Measurements from ENCODE around the gene ASZ1. TPM values are rescaled to one million over a fixed set of nuclear protein-coding genes. Genes with fewer than 3 reads are reported as not detected.

The ASZ1 gene
- total and polyA plus RNA-seq, 2 donors (not counting 1 experiment from before 2014, with no cell fraction given): not detected

GRCh38 chr7:117411539-117411938 lies 15.8 kb downstream of the ASZ1 start:
- intact Hi-C loops (cut with micrococcal nuclease): no loop called here
- no peaks in the 10 kb centered on the region for H3K4me1 ChIP-seq (ENCODE audit: control insufficient read depth in 2 of 2, insufficient read depth in 2 of 2, low read length in 2 of 2)
- no peak overlapping the region for H3K4me2 ChIP-seq (replicated peaks; ENCODE audit: low read depth, low read length, poor library complexity, severe bottlenecking)
- DNase-seq (no peak), ATAC-seq (ENCODE audit: low read depth) (no peak)
- no peak overlapping the region for H3K27ac Mint-ChIP-seq
- H3K36me3 ChIP-seq (replicated peaks in 1 of 2; ENCODE audit: control extremely low read depth in 1 of 2, control insufficient read depth in 1 of 2, extremely low read depth in 1 of 2, insufficient read depth in 2 of 2, low read length in 1 of 2): no peaks in the 10 kb centered on the region
- no peaks in the 10 kb centered on the region for H3K27me3 ChIP-seq (replicated peaks in 1 of 4; ENCODE audit: control extremely low read depth in 1 of 4, control insufficient read depth in 3 of 4, insufficient read depth in 4 of 4, low read length in 3 of 4)
- no CpG with 5 or more reads among the region's 3 CpGs for WGBS (ENCODE audit: insufficient coverage)
- no peaks in the 10 kb centered on the region for H3K9me3 Mint-ChIP-seq (ENCODE audit: insufficient read depth)
- H3K79me2 ChIP-seq (ENCODE audit: control insufficient read depth, insufficient read depth, low read length): no peaks in the 10 kb centered on the region
- CTCF ChIA-PET: no interaction called here
- H3K4me3 Mint-ChIP-seq: no peak overlapping the region
- no peak overlapping the region for H3K4me3 ChIP-seq (ENCODE audit: control extremely low read depth in 1 of 5, extremely low read depth in 1 of 5, insufficient read depth in 1 of 5, low read depth in 2 of 5, low read length in 4 of 5)
- no peak overlapping the region for H3K9ac ChIP-seq (ENCODE audit: low read length)
- no peak overlapping the region for H2AFZ ChIP-seq (ENCODE audit: insufficient read depth, low read depth, low read length, poor library complexity, severe bottlenecking)
- H3K27ac ChIP-seq (ENCODE audit: low read length in 2 of 2): no peak overlapping the region
- H3K4me1 Mint-ChIP-seq: no peaks in the 10 kb centered on the region
- no peaks in the 10 kb centered on the region for H3K9me3 ChIP-seq (ENCODE audit: control extremely low read depth in 1 of 3, control insufficient read depth in 2 of 3, insufficient read depth in 1 of 3, low read length in 2 of 3)
- POLR2A ChIA-PET: no interaction called here
- H3K27me3 Mint-ChIP-seq: no peaks in the 10 kb centered on the region
- TF ChIP-seq, protein P1, sequence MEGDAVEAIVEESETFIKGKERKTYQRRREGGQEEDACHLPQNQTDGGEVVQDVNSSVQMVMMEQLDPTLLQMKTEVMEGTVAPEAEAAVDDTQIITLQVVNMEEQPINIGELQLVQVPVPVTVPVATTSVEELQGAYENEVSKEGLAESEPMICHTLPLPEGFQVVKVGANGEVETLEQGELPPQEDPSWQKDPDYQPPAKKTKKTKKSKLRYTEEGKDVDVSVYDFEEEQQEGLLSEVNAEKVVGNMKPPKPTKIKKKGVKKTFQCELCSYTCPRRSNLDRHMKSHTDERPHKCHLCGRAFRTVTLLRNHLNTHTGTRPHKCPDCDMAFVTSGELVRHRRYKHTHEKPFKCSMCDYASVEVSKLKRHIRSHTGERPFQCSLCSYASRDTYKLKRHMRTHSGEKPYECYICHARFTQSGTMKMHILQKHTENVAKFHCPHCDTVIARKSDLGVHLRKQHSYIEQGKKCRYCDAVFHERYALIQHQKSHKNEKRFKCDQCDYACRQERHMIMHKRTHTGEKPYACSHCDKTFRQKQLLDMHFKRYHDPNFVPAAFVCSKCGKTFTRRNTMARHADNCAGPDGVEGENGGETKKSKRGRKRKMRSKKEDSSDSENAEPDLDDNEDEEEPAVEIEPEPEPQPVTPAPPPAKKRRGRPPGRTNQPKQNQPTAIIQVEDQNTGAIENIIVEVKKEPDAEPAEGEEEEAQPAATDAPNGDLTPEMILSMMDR (IDR thresholded peaks at IDR 0.05): no peak
- TF ChIP-seq EZH2 (IDR thresholded peaks at IDR 0.05; ENCODE audit: borderline replicate concordance, insufficient read depth, low read depth, low read length, poor library complexity, severe bottlenecking): no peak
- H4K20me1 ChIP-seq (ENCODE audit: control insufficient read depth, insufficient read depth, low read length, poor library complexity, severe bottlenecking): no peaks in the 10 kb centered on the region

GRCh38 chr7:117408831-117409230 lies 18.5 kb downstream of the ASZ1 start:
- TF ChIP-seq EZH2 (IDR thresholded peaks at IDR 0.05; ENCODE audit: borderline replicate concordance, insufficient read depth, low read depth, low read length, poor library complexity, severe bottlenecking): no peak
- TF ChIP-seq, protein P1 (IDR thresholded peaks at IDR 0.05): no peak
- no peak overlapping the region for H3K4me3 Mint-ChIP-seq
- no peaks in the 10 kb centered on the region for H3K9me3 Mint-ChIP-seq (ENCODE audit: insufficient read depth)
- Histone ChIP-seq H3K4me3 (ENCODE audit: control extremely low read depth in 1 of 5, extremely low read depth in 1 of 5, insufficient read depth in 1 of 5, low read depth in 2 of 5, low read length in 4 of 5) (no peak overlapping the region), H2AFZ (ENCODE audit: insufficient read depth, low read depth, low read length, poor library complexity, severe bottlenecking) (no peak overlapping the region), H3K79me2 (ENCODE audit: control insufficient read depth, insufficient read depth, low read length) (no peaks in the 10 kb centered on the region), H3K9me3 (ENCODE audit: control extremely low read depth in 1 of 3, control insufficient read depth in 2 of 3, insufficient read depth in 1 of 3, low read length in 2 of 3) (no peaks in the 10 kb centered on the region), H4K20me1 (ENCODE audit: control insufficient read depth, insufficient read depth, low read length, poor library complexity, severe bottlenecking) (no peaks in the 10 kb centered on the region), H3K4me1 (ENCODE audit: control insufficient read depth in 2 of 2, insufficient read depth in 2 of 2, low read length in 2 of 2) (no peaks in the 10 kb centered on the region), H3K27ac (ENCODE audit: low read length in 2 of 2) (no peak overlapping the region), H3K4me2 (replicated peaks; ENCODE audit: low read depth, low read length, poor library complexity, severe bottlenecking) (no peak overlapping the region), H3K9ac (ENCODE audit: low read length) (no peak overlapping the region), H3K36me3 (replicated peaks in 1 of 2; ENCODE audit: control extremely low read depth in 1 of 2, control insufficient read depth in 1 of 2, extremely low read depth in 1 of 2, insufficient read depth in 2 of 2, low read length in 1 of 2) (no peaks in the 10 kb centered on the region), H3K27me3 (replicated peaks in 1 of 4; ENCODE audit: control extremely low read depth in 1 of 4, control insufficient read depth in 3 of 4, insufficient read depth in 4 of 4, low read length in 3 of 4) (no peaks in the 10 kb centered on the region)
- H3K27me3 Mint-ChIP-seq: no peaks in the 10 kb centered on the region
- DNase-seq (no peak), ATAC-seq (ENCODE audit: low read depth) (no peak)
- H3K4me1 Mint-ChIP-seq: no peaks in the 10 kb centered on the region
- no CpG with 5 or more reads among the region's 1 CpG for WGBS (ENCODE audit: insufficient coverage)
- H3K27ac Mint-ChIP-seq: no peak overlapping the region
- ChIA-PET POLR2A (no interaction called here), CTCF (no interaction called here)
- intact Hi-C loops (cut with micrococcal nuclease): no loop called here

Data from B cell (primary cell).